ENCODE results near the gene NBL1.

DNA sequence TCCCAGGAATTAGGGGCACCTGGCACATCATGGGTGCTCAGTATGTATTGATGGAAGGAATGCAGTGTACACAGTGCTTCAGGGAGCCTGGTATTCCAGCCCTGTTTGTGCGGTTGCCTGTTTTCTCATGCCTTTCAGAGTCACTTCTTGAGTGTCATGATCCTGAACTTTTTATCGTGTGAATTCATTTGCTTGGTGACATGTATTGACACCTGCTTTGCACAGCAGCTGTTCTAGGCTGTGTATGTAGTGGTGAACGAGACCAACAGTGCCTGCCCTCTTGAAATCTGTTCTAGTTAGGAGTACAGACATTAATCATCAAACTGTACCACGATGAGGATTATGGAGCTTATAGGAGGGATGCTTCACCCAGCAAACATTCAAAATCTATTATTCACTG is 26.7 kb downstream of the NBL1 start:
- TF ChIP-seq, protein P1, sequence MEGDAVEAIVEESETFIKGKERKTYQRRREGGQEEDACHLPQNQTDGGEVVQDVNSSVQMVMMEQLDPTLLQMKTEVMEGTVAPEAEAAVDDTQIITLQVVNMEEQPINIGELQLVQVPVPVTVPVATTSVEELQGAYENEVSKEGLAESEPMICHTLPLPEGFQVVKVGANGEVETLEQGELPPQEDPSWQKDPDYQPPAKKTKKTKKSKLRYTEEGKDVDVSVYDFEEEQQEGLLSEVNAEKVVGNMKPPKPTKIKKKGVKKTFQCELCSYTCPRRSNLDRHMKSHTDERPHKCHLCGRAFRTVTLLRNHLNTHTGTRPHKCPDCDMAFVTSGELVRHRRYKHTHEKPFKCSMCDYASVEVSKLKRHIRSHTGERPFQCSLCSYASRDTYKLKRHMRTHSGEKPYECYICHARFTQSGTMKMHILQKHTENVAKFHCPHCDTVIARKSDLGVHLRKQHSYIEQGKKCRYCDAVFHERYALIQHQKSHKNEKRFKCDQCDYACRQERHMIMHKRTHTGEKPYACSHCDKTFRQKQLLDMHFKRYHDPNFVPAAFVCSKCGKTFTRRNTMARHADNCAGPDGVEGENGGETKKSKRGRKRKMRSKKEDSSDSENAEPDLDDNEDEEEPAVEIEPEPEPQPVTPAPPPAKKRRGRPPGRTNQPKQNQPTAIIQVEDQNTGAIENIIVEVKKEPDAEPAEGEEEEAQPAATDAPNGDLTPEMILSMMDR (IDR thresholded peaks at IDR 0.05; ENCODE audit: low read length): no peak
- TF ChIP-seq EZH2 (optimal IDR thresholded peaks at IDR 0.05; ENCODE audit: low read depth, low read length): no peak
